Measurements from ENCODE around the gene CHTF8. TPM values are rescaled to one million over a fixed set of nuclear protein-coding genes. Genes with fewer than 3 reads are reported as not detected.

Gene CHTF8
- total RNA-seq, 2 experiments from 2014 or later: 111 to 115 TPM

- Mint-ChIP-seq H3K36me3 (ENCODE audit: low read depth) (peaks cover 56% of the 10 kb centered on the region), H3K4me1 (ENCODE audit: low read depth) (peaks cover 21% of the 10 kb centered on the region), H3K27ac (no peak overlapping the region), H3K4me3 (no peak overlapping the region), H3K9me3 (no peaks in the 10 kb centered on the region), H3K27me3 (no peaks in the 10 kb centered on the region)
- TF ChIP-seq CTCF (IDR thresholded peaks at IDR 0.05): no peak
- ATAC-seq (no peak), DNase-seq (no peak)
- intact Hi-C loops (cut with micrococcal nuclease): no loop called here
- ChIA-PET CTCF (no interaction called here), POLR2A (no interaction called here)
Observed at GRCh38 chr16:69171325-69172084, 39.1 kb upstream of the CHTF8 start.

- TF ChIP-seq CTCF (IDR thresholded peaks at IDR 0.05): no peak
- Mint-ChIP-seq H3K4me3 (no peak overlapping the region), H3K9me3 (no peaks in the 10 kb centered on the region), H3K27me3 (no peaks in the 10 kb centered on the region), H3K27ac (no peak overlapping the region), H3K4me1 (ENCODE audit: low read depth) (peaks cover 37% of the 10 kb centered on the region), H3K36me3 (ENCODE audit: low read depth) (peaks cover 63% of the 10 kb centered on the region)
- intact Hi-C loops (cut with micrococcal nuclease): no loop called here
- CTCF ChIA-PET: no interaction called here
- POLR2A ChIA-PET: interaction anchor here (1.2 to 1.6 kb wide), 3 partner anchors 10 to 36 kb away, joined by 3 to 6 read pairs (median 4); no protein-coding TSS in a partner anchor
- DNase-seq: no peak
- ATAC-seq: no peak
Observed at GRCh38 chr16:69169607-69170352, 37.4 kb upstream of the CHTF8 start.

- H3K4me3 Mint-ChIP-seq: no peak overlapping the region
- ChIA-PET CTCF (interaction anchor here (1.3 to 1.9 kb wide), 3 partner anchors 16 to 19 kb away, joined by 6 to 7 read pairs (median 6); no protein-coding TSS in a partner anchor), POLR2A (interaction anchor here (1.2 to 1.6 kb wide), 3 partner anchors 11 to 37 kb away, joined by 3 to 6 read pairs (median 4); no protein-coding TSS in a partner anchor)
- intact Hi-C loops (cut with micrococcal nuclease): no loop called here
- no peak for TF ChIP-seq CTCF (IDR thresholded peaks at IDR 0.05)
- peaks cover 41% of the 10 kb centered on the region for H3K4me1 Mint-ChIP-seq (ENCODE audit: low read depth)
- no peaks in the 10 kb centered on the region for H3K27me3 Mint-ChIP-seq
- no peak overlapping the region for H3K27ac Mint-ChIP-seq
- ATAC-seq (no peak), DNase-seq (no peak)
- H3K9me3 Mint-ChIP-seq: no peaks in the 10 kb centered on the region
- H3K36me3 Mint-ChIP-seq (ENCODE audit: low read depth): peaks cover 68% of the 10 kb centered on the region
Observed at GRCh38 chr16:69169051-69169450, 36.7 kb upstream of the CHTF8 start.

GRCh38 chr16:69166946-69167930 is 34.9 kb upstream of the CHTF8 start:
- DNase-seq (no peak), ATAC-seq (no peak)
- Mint-ChIP-seq H3K4me1 (ENCODE audit: low read depth) (peaks cover 49% of the 10 kb centered on the region), H3K4me3 (peak overlapping the region; percentile 7), H3K9me3 (no peaks in the 10 kb centered on the region), H3K27ac (peak overlapping the region; percentile 85), H3K36me3 (ENCODE audit: low read depth) (peaks cover 71% of the 10 kb centered on the region), H3K27me3 (no peaks in the 10 kb centered on the region)
- POLR2A ChIA-PET: interaction anchor here (0.5 to 2.7 kb wide), 18 partner anchors 9 to 410 kb away, joined by 3 to 23 read pairs (median 4); partner anchors contain the start of genes CHTF8, SNTB2 and UTP4
- intact Hi-C loops (cut with micrococcal nuclease): loop anchor here (1.0 kb wide), 1 partner anchor 19 kb away; no protein-coding TSS in a partner anchor
- TF ChIP-seq CTCF (IDR thresholded peaks at IDR 0.05): no peak
- CTCF ChIA-PET: interaction anchor here (0.9 to 4.0 kb wide), 12 partner anchors 9 to 136 kb away, joined by 3 to 22 read pairs (median 4); partner anchors contain the start of gene SNTB2

Measured in activated CD8-positive, alpha-beta T cell treated with anti-CD3 and anti-CD28 coated beads for 36 hours (primary cell).